Measurements from ENCODE around the gene CPXM2. TPM values are rescaled to one million over a fixed set of nuclear protein-coding genes. Genes with fewer than 3 reads are reported as not detected.

Gene CPXM2
- polyA plus RNA-seq (2012; ENCODE audit: insufficient read length, low read depth): not detected

GRCh38 chr10:123891144-123892071, at the start of gene CPXM2:
Gene CPXM2, minus strand, starts transcription at chr10:123891807. Its CDS starts 148 bp downstream, at chr10:123891659.
- no peak for TF ChIP-seq TAF1 (IDR thresholded peaks at IDR 0.05; ENCODE audit: borderline replicate concordance, insufficient read depth, low read length)

- TF ChIP-seq REST (IDR thresholded peaks at IDR 0.05; ENCODE audit: insufficient read depth in 1 of 2, low read depth in 2 of 2, low read length in 2 of 2): no peak
- no peak for TF ChIP-seq SIN3A (IDR thresholded peaks at IDR 0.05; ENCODE audit: borderline replicate concordance, insufficient read depth, low read length)
- TF ChIP-seq POLR2AphosphoS5 (IDR thresholded peaks at IDR 0.05; ENCODE audit: low read depth, low read length): no peak
- no peak for TF ChIP-seq TAF1 (IDR thresholded peaks at IDR 0.05; ENCODE audit: borderline replicate concordance, insufficient read depth, low read length)
- TF ChIP-seq FOXP2 (optimal IDR thresholded peaks at IDR 0.05; ENCODE audit: borderline replicate concordance, extremely low read depth, extremely low read length, insufficient read depth): no peak
Measured at GRCh38 chr10:123939591-123939990, 48.0 kb upstream of the CPXM2 start.

- TF ChIP-seq SIN3A (IDR thresholded peaks at IDR 0.05; ENCODE audit: borderline replicate concordance, insufficient read depth, low read length) (no peak), FOXP2 (optimal IDR thresholded peaks at IDR 0.05; ENCODE audit: borderline replicate concordance, extremely low read depth, extremely low read length, insufficient read depth) (no peak), REST (IDR thresholded peaks at IDR 0.05; ENCODE audit: insufficient read depth in 1 of 2, low read depth in 2 of 2, low read length in 2 of 2) (no peak), POLR2AphosphoS5 (IDR thresholded peaks at IDR 0.05; ENCODE audit: low read depth, low read length) (no peak), TAF1 (IDR thresholded peaks at IDR 0.05; ENCODE audit: borderline replicate concordance, insufficient read depth, low read length) (no peak)
Measured at GRCh38 chr10:123938890-123939289, 47.3 kb upstream of the CPXM2 start.

- TF ChIP-seq TAF1 (IDR thresholded peaks at IDR 0.05; ENCODE audit: borderline replicate concordance, insufficient read depth, low read length): no peak
- no peak for TF ChIP-seq REST (IDR thresholded peaks at IDR 0.05; ENCODE audit: insufficient read depth in 1 of 2, low read depth in 2 of 2, low read length in 2 of 2)
- TF ChIP-seq POLR2AphosphoS5 (IDR thresholded peaks at IDR 0.05; ENCODE audit: low read depth, low read length): no peak
- TF ChIP-seq FOXP2 (optimal IDR thresholded peaks at IDR 0.05; ENCODE audit: borderline replicate concordance, extremely low read depth, extremely low read length, insufficient read depth): no peak
- no peak for TF ChIP-seq SIN3A (IDR thresholded peaks at IDR 0.05; ENCODE audit: borderline replicate concordance, insufficient read depth, low read length)
Measured at GRCh38 chr10:123936426-123936825, 44.8 kb upstream of the CPXM2 start.

- no peak for TF ChIP-seq POLR2AphosphoS5 (IDR thresholded peaks at IDR 0.05; ENCODE audit: low read depth, low read length)
- TF ChIP-seq FOXP2 (optimal IDR thresholded peaks at IDR 0.05; ENCODE audit: borderline replicate concordance, extremely low read depth, extremely low read length, insufficient read depth): no peak
- no peak for TF ChIP-seq SIN3A (IDR thresholded peaks at IDR 0.05; ENCODE audit: borderline replicate concordance, insufficient read depth, low read length)
- TF ChIP-seq TAF1 (IDR thresholded peaks at IDR 0.05; ENCODE audit: borderline replicate concordance, insufficient read depth, low read length): no peak
- TF ChIP-seq REST (IDR thresholded peaks at IDR 0.05; ENCODE audit: insufficient read depth in 1 of 2, low read depth in 2 of 2, low read length in 2 of 2): no peak
Measured at GRCh38 chr10:123935680-123936079, 44.1 kb upstream of the CPXM2 start.
